ENCODE data around the gene CD83. TPM values are rescaled to one million over a fixed set of nuclear protein-coding genes. Genes with fewer than 3 reads are reported as not detected.

Gene CD83
- total RNA-seq, 1 experiment from 2014 or later: 5.5 TPM

DNA sequence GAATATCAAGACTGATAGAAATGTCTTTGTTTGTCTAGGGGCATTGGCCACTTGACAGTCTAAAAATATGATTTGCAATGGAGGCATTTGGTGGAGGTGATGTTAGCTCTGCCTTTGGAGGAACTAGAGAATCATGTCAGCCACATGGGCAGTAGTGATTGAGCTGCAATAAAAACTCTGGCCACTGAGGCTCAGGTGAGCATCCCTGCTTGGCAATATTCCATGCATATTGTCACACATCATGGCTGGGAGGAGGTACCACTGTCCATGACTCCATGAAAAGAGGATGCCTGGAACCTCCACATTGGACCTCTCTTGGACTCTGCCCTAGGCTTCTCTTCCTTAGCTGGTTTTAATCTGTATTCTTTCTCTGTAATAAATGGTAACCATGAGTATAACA, 10.6 kb upstream of the CD83 start (continued):
- TF ChIP-seq, protein P1, sequence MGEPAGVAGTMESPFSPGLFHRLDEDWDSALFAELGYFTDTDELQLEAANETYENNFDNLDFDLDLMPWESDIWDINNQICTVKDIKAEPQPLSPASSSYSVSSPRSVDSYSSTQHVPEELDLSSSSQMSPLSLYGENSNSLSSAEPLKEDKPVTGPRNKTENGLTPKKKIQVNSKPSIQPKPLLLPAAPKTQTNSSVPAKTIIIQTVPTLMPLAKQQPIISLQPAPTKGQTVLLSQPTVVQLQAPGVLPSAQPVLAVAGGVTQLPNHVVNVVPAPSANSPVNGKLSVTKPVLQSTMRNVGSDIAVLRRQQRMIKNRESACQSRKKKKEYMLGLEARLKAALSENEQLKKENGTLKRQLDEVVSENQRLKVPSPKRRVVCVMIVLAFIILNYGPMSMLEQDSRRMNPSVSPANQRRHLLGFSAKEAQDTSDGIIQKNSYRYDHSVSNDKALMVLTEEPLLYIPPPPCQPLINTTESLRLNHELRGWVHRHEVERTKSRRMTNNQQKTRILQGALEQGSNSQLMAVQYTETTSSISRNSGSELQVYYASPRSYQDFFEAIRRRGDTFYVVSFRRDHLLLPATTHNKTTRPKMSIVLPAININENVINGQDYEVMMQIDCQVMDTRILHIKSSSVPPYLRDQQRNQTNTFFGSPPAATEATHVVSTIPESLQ (CRISPR knock-in tag; IDR thresholded peaks at IDR 0.05): no peak
- no peak for TF ChIP-seq RELA (CRISPR knock-in tag; IDR thresholded peaks at IDR 0.05; ENCODE audit: borderline replicate concordance)
- TF ChIP-seq ZNF121 (CRISPR knock-in tag; IDR thresholded peaks at IDR 0.05): no peak
- TF ChIP-seq, protein P2, sequence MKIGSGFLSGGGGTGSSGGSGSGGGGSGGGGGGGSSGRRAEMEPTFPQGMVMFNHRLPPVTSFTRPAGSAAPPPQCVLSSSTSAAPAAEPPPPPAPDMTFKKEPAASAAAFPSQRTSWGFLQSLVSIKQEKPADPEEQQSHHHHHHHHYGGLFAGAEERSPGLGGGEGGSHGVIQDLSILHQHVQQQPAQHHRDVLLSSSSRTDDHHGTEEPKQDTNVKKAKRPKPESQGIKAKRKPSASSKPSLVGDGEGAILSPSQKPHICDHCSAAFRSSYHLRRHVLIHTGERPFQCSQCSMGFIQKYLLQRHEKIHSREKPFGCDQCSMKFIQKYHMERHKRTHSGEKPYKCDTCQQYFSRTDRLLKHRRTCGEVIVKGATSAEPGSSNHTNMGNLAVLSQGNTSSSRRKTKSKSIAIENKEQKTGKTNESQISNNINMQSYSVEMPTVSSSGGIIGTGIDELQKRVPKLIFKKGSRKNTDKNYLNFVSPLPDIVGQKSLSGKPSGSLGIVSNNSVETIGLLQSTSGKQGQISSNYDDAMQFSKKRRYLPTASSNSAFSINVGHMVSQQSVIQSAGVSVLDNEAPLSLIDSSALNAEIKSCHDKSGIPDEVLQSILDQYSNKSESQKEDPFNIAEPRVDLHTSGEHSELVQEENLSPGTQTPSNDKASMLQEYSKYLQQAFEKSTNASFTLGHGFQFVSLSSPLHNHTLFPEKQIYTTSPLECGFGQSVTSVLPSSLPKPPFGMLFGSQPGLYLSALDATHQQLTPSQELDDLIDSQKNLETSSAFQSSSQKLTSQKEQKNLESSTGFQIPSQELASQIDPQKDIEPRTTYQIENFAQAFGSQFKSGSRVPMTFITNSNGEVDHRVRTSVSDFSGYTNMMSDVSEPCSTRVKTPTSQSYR (CRISPR knock-in tag; IDR thresholded peaks at IDR 0.05): no peak
- no peak for TF ChIP-seq NFATC4 (CRISPR knock-in tag; IDR thresholded peaks at IDR 0.05)
- TF ChIP-seq GABPB1 (CRISPR knock-in tag; IDR thresholded peaks at IDR 0.05): no peak
- TF ChIP-seq FOXJ3 (CRISPR knock-in tag; IDR thresholded peaks at IDR 0.05; ENCODE audit: borderline replicate concordance): no peak
- TF ChIP-seq PRRX2 (CRISPR knock-in tag; IDR thresholded peaks at IDR 0.05): no peak
- TF ChIP-seq, protein P3, sequence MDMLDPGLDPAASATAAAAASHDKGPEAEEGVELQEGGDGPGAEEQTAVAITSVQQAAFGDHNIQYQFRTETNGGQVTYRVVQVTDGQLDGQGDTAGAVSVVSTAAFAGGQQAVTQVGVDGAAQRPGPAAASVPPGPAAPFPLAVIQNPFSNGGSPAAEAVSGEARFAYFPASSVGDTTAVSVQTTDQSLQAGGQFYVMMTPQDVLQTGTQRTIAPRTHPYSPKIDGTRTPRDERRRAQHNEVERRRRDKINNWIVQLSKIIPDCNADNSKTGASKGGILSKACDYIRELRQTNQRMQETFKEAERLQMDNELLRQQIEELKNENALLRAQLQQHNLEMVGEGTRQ (CRISPR knock-in tag; IDR thresholded peaks at IDR 0.05): no peak
- no peak for TF ChIP-seq CREB1 (CRISPR knock-in tag; IDR thresholded peaks at IDR 0.05)
- no peak for TF ChIP-seq FOXP1 (CRISPR knock-in tag; IDR thresholded peaks at IDR 0.05; ENCODE audit: borderline replicate concordance)

DNA sequence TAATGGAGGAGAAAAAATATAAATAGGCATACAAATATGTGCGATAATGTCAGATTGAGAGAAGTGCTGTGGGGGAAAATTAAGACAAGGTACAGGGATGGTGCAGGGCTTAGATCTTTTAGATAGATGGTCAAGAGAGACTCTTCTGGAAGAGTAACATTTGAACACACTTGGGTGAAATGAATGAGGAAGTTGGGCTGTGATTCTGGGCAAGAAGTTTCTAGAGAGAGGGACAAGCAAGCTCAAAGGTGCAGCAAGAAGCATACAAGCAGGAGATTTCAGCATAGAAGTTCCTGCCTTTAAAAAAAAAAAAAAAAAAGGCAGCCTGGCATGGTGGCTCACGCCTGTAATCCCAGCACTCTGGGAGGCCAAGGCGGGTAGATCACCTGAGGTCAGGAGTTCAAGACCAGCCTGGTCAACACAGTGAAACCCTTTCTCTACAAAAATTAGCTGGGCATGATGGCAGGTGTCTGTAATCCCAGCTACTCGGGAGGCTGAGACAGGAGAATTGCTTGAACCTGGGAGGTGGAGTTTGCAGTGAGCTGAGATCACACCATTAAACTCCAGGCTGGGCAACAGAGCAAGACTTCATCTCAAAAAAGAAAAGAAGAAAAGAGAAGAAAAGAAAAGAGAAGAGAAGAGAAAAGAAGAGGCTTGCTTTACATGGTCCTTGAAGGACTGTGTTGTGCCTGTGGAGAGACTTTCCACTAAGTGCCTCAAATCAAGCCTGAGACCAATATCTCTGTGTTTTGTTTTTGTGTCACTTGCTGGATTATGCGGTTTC, 9.7 kb upstream of the CD83 start:
- TF ChIP-seq NR3C1 (CRISPR knock-in tag; conservative IDR thresholded peaks at IDR 0.05; ENCODE audit: low read depth) (no peak), SMAD4 (CRISPR knock-in tag; IDR thresholded peaks at IDR 0.05) (no peak)
- TF ChIP-seq, protein P4, sequence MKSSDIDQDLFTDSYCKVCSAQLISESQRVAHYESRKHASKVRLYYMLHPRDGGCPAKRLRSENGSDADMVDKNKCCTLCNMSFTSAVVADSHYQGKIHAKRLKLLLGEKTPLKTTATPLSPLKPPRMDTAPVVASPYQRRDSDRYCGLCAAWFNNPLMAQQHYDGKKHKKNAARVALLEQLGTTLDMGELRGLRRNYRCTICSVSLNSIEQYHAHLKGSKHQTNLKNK (CRISPR knock-in tag; IDR thresholded peaks at IDR 0.05): no peak
- TF ChIP-seq, protein P5, sequence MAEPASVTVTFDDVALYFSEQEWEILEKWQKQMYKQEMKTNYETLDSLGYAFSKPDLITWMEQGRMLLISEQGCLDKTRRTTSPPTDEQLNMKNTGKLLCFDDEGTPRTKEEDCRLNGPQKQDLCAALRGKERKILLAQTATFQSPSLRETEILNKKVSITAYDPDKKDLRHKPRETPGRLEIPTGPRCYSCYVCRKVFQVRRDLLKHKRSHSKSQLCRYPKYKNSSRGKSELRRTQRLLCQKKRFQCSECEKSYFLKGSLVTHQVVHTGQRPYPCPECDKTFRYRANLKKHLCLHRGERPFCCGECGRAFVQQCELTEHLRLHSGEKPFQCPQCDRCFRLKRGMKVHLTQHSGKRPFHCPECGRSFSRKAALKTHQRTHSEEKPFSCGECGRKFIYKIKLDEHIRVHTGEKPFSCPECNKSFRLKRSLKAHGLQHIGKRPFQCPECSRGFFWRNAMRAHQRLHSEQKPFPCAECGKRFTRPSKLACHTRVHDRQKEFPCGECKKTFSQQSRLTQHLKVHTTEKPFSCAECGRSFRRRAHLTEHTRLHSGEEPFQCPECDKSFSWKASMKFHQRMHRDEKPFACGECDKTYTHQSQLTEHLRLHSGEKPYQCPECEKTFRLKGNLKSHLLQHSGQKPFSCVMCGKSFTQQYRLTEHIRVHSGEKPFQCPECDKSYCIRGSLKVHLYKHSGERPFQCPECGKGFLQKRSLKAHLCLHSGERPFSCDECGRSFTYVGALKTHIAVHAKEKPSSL (CRISPR knock-in tag; conservative IDR thresholded peaks at IDR 0.05): no peak
- TF ChIP-seq, protein P6, sequence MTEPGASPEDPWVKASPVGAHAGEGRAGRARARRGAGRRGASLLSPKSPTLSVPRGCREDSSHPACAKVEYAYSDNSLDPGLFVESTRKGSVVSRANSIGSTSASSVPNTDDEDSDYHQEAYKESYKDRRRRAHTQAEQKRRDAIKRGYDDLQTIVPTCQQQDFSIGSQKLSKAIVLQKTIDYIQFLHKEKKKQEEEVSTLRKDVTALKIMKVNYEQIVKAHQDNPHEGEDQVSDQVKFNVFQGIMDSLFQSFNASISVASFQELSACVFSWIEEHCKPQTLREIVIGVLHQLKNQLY (CRISPR knock-in tag; IDR thresholded peaks at IDR 0.05): no peak
- Mint-ChIP-seq H3K36me3 (peaks cover 29% of the 10 kb centered on the region), H3K27me3 (ENCODE audit: low read depth) (peaks cover 16% of the 10 kb centered on the region), H3K4me1 (no peaks in the 10 kb centered on the region), H3K9me3 (peaks cover 34% of the 10 kb centered on the region), H3K27ac (no peak overlapping the region), H3K4me3 (no peak overlapping the region)
- CTCF ChIA-PET: no interaction called here
- POLR2A ChIA-PET: no interaction called here
- ATAC-seq (no peak), DNase-seq (ENCODE audit: low spot score) (no peak)

Measured in WTC11 (cell line).